22Rv1 (cell line): ENCODE results near the gene FAS.
"Not testable (repeated sequence)": the region's sequence is repeated elsewhere in the genome, so short reads cannot be mapped to it uniquely, and the experiment has no call there.

Experiments
- H3K27ac ChIP-seq: fragments of 450-650 bp; 2 replicates; pipeline ENCODE4 v1.5.1; 2017
- ZFX ChIP-seq: fragments of 450-650 bp; IDR thresholded peaks from 2 replicates; pipeline ENCODE4 v1.6.1; 2017; ENCODE audit warnings: antibody characterized with exemption, borderline replicate concordance
- TF ChIP-seq, protein P1 (sequence below): fragments of 450-650 bp; IDR thresholded peaks from 2 replicates; pipeline ENCODE4 v1.5.1; 2017; ENCODE audit warnings: mild to moderate bottlenecking

The FAS gene

GRCh38 chr10:89002226-89002978 lies 11.8 kb downstream of the FAS start:
- TF ChIP-seq, protein P1, sequence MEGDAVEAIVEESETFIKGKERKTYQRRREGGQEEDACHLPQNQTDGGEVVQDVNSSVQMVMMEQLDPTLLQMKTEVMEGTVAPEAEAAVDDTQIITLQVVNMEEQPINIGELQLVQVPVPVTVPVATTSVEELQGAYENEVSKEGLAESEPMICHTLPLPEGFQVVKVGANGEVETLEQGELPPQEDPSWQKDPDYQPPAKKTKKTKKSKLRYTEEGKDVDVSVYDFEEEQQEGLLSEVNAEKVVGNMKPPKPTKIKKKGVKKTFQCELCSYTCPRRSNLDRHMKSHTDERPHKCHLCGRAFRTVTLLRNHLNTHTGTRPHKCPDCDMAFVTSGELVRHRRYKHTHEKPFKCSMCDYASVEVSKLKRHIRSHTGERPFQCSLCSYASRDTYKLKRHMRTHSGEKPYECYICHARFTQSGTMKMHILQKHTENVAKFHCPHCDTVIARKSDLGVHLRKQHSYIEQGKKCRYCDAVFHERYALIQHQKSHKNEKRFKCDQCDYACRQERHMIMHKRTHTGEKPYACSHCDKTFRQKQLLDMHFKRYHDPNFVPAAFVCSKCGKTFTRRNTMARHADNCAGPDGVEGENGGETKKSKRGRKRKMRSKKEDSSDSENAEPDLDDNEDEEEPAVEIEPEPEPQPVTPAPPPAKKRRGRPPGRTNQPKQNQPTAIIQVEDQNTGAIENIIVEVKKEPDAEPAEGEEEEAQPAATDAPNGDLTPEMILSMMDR = no peak
- no peak for TF ChIP-seq ZFX
- no peak overlapping the region for H3K27ac ChIP-seq

DNA sequence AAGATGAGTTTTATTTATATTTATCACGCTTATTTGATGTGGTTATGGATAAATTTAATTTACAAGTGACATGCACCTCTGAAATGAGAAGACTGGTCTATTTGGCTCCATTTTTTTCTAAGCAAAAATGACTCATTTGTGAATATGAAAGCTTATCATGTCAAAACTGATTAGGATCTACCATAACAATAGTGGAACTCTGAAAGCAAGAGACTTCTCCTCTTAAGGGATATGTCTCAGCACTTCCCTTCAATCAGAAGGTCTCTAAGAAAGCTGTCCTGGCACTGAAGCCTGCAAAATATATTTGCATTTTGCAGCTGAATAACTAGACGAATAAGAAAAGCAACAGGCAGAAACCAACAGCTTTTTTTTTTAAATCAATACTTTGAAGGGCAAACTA lies 12.7 kb downstream of the FAS start:
- H3K27ac ChIP-seq = no peak overlapping the region
- TF ChIP-seq, protein P1 = no peak
- TF ChIP-seq ZFX = no peak

DNA sequence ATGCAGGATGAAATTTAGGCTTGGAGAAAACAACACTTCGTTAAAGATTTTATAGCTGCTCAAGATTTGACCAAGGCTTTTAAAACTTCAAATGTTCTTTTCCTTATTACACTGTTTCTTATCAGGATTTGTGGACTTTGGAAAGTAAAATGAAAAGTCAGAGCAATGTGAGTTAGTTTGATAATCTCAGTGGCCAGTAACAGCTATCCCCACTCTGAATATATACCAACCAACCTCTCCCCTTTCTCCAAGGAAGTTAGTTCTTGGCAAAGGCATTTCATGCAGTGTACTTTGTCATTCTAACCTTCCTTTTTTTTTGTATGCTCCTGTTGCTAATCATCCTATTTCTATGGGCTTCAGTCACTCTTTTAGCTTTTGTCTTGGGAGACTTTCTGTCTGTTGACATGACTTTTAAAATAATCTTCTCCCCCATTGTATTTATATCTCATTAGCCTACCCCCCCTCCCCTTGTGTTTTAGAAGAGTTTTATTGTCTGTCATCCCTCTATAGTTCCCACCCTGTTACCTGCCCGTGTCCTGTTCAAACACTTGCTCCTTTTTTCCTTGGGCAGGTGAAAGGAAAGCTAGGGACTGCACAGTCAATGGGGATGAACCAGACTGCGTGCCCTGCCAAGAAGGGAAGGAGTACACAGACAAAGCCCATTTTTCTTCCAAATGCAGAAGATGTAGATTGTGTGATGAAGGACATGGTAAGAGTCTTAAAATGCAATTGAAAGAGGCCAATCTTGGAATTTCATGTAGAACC lies 16.7 kb downstream of the FAS start:
- H3K27ac ChIP-seq = no peak overlapping the region
- no peak for TF ChIP-seq ZFX
- TF ChIP-seq, protein P1 = no peak

DNA sequence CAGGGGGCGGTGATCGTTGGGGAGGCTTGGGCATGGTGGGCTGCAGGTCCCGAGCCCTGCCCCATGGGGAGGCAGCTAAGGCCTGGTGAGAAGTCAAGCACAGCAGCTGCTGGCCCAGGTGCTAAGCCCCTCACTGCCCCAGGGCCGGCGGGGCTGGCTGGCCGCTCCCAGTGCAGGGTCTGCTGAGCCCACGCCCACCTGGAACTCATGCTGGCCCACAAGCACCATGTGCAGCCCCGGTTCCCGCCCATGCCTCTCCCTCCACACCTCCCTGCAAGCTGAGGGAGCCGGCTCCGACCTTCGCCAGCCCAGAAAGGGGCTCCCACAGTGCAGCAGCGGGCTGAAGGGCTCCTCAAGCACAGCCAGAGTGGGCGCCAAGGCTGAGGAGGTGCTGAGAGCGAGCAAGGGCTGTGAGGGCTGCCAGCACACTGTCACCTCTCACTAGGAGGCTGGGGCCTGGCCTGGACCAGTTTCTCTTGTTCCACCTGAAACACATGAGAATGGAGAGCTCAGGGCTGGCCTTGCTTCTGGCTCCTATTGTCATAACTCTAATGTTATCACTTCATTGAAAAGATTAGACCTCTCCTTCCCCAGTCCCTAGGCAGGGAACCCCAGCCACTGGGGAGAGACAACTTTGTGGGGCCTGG lies 28.2 kb downstream of the FAS start:
- H3K27ac ChIP-seq = not testable (repeated sequence)

- H3K27ac ChIP-seq = no peak overlapping the region
- TF ChIP-seq ZFX = no peak
- TF ChIP-seq, protein P1 = no peak
Measured at GRCh38 chr10:89019569-89020327, 29.1 kb downstream of the FAS start.

GRCh38 chr10:89021526-89021925 lies 30.9 kb downstream of the FAS start:
- H3K27ac ChIP-seq = not testable (repeated sequence)

- H3K27ac ChIP-seq = no peak overlapping the region
- TF ChIP-seq, protein P1 = no peak
- TF ChIP-seq ZFX = no peak
Measured at GRCh38 chr10:89022734-89023133, 32.1 kb downstream of the FAS start.
